Prostate gland (tissue), 2 donors: ENCODE results near the gene NTN5.

Experiments
- POLR2A ChIP-seq: fragments of 450-650 bp; IDR thresholded peaks from one replicate; pipeline ENCODE4 v1.6.1; 2016; ENCODE audit warnings: antibody characterized with exemption, mild to moderate bottlenecking
- POLR2AphosphoS5 ChIP-seq: sonication (generic); formaldehyde crosslinking; IDR thresholded peaks from one replicate; pipeline ENCODE4 v1.6.1; 2017; ENCODE audit warnings: antibody characterized with exemption
- TF ChIP-seq, protein P1 (sequence below), 4 experiments: fragments of 200-600 bp in 2 of 4; fragments of 450-650 bp in 2 of 4; sonication (generic) in 2 of 4; IDR thresholded peaks; 1 replicate in 3 of 4; 2 replicates in 1 of 4; pipeline ENCODE4 v1.5.1; 2016 to 2019; ENCODE audit warnings: antibody characterized with exemption in 4 of 4, mild to moderate bottlenecking in 2 of 4, moderate library complexity in 2 of 4

DNA sequence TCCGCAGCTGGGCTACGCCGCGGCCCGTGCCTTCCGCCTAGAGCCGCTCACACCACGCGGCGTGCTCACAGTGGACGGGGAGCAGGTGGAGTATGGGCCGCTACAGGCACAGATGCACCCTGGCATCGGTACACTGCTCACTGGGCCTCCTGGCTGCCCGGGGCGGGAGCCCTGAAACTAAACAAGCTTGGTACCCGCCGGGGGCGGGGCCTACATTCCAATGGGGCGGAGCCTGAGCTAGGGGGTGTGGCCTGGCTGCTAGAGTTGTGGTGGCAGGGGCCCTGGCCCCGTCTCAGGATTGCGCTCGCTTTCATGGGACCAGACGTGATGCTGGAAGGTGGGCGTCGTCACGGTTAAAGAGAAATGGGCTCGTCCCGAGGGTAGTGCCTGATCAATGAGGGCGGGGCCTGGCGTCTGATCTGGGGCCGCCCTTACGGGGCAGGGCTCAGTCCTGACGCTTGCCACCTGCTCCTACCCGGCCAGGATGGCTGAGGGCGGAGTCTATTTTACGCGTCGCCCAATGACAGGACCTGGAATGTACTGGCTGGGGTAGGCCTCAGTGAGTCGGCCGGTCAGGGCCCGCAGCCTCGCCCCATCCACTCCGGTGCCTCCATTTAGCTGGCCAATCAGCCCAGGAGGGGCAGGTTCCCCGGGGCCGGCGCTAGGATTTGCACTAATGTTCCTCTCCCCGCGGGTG, 43.1 kb downstream of the NTN5 start:
- TF ChIP-seq, protein P1, sequence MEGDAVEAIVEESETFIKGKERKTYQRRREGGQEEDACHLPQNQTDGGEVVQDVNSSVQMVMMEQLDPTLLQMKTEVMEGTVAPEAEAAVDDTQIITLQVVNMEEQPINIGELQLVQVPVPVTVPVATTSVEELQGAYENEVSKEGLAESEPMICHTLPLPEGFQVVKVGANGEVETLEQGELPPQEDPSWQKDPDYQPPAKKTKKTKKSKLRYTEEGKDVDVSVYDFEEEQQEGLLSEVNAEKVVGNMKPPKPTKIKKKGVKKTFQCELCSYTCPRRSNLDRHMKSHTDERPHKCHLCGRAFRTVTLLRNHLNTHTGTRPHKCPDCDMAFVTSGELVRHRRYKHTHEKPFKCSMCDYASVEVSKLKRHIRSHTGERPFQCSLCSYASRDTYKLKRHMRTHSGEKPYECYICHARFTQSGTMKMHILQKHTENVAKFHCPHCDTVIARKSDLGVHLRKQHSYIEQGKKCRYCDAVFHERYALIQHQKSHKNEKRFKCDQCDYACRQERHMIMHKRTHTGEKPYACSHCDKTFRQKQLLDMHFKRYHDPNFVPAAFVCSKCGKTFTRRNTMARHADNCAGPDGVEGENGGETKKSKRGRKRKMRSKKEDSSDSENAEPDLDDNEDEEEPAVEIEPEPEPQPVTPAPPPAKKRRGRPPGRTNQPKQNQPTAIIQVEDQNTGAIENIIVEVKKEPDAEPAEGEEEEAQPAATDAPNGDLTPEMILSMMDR (IDR thresholded peaks at IDR 0.05), result no peak
- TF ChIP-seq POLR2A (no peak), POLR2AphosphoS5 (peak; percentile 6)
